22Rv1 (cell line): ENCODE measurements around the gene ANK3.

Experiments
- CTCF ChIP-seq: fragments of 450-650 bp; IDR thresholded peaks from 2 replicates; pipeline ENCODE4 v1.5.1; 2017; ENCODE audit warnings: mild to moderate bottlenecking
- ZFX ChIP-seq: fragments of 450-650 bp; IDR thresholded peaks from 2 replicates; pipeline ENCODE4 v1.6.1; 2017; ENCODE audit warnings: antibody characterized with exemption, borderline replicate concordance

- TF ChIP-seq CTCF, result no peak
- TF ChIP-seq ZFX, result no peak
Measured at GRCh38 chr10:60045571-60045970, 344.1 kb downstream of the ANK3 start.
